A549 treated with AZD9567 at 1 μM for 4 hours (cell line): Measurements from ENCODE around the gene POM121C. TPM values are rescaled to one million over a fixed set of nuclear protein-coding genes. Genes with fewer than 3 reads are reported as not detected.

Source experiments
- total RNA-seq: library from RNA; stranded (reverse); fragments of 200-300 nt; extraction: Qiagen RNA extraction; gene quantifications from 5 replicates; pipeline ENCODE4 v1.2.3, GENCODE V29; 2022; ENCODE audit not compliant: insufficient read depth

POM121C gene
- total RNA-seq = 35.5 to 41.6 TPM (median 40.8 TPM) in 5 replicates

DNA sequence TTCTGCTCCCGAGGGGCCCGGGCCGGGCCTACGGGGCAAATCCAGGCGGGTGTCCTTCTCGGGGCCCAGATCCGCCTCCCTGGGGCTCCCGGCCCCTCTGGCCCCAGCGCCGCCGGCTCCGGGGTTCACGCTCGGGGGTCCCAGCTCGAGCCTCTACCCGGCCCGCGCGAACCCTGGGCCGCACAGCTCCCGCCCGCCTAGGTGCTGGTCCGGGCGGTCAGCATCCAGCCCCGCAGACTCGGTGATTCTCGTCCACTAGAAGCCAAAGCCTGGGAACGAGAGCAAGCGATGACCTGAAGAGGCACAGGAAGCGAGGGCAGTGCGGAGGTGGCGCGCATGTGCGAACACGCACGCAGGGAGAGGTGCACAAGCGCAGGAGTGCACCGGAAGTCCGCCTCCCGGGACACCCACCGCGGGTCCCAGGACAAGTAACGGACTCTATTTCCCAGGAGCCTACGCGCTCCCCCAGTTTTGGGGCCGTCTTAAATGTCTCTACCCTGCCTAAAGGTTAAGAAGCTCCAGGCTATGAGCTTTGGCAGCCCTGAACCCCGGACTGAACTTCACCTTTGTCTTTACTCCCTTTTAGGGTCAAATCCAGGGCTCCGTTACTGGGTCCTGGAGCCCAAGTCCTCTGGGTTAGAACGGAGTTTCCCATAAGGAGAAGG, at the start of gene POM121C:
POM121C (minus strand) TSS at position 321 of the 665 bp plus-strand sequence. CDS start 44,803 bp downstream, outside the sequence.

DNA sequence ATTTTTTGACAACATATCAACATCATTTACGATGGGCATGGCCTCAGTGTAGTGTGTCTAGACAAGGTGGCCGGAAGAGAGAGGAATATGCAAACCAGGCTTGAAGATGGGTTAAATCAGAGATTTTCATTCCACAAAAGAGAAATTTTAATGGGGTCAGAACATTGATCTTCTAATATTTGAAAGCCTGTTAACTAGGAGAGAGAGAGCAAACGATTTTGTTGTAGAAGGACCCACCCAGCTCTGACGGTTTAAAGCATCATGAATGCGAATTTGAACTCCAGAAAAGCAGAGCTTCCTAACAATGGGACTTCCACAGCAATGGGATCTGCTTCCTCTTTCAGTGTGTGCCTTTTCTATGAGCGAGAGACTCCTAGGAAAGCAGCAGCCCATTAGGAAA, 5.9 kb upstream of the POM121C start, which contains the start of gene SPDYE5:
SPDYE5 (plus strand) TSS at position 301 of the 400 bp plus-strand sequence. CDS start 1,728 bp downstream, outside the sequence.

DNA sequence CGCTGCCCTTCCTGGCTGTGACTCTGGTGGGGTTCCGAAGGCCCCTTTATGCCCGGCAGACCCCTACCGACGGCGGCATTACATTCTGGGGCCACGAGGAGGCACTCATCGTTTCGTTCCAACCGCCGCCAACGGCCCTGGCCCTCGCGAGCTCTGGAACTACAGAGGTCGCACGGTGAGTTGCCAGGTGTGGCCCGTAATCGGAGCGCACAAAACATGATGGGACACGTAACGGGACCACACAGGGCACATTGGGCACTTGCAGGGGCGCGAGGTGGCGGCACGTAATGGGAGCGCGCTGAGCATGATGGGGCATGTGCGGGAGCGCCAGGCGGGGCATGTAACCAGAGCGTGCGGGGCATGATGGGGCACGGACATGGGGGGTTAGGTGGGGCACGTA, 90.8 kb downstream of the POM121C start, which contains the start of gene TRIM73:
TRIM73 (plus strand) TSS at position 301 of the 400 bp plus-strand sequence. CDS start 3,305 bp downstream, outside the sequence.

Other genes with a start within 250 kb of the POM121C start
- 2.3 to 3.4 TPM (median 2.6 TPM) in 4 of 5 replicates, not detected in the other for gene TRIM73, start 90.7 kb downstream of the POM121C start, total RNA-seq
- gene SPDYE5, start 6.0 kb upstream of the POM121C start, total RNA-seq = not detected in 5 replicates